Testis (tissue), 3 donors: ENCODE measurements around the gene KRTAP10-8. TPM values are rescaled to one million over a fixed set of nuclear protein-coding genes. Genes with fewer than 3 reads are reported as not detected.

Source experiments
- DNase-seq: peaks from one replicate; pipeline ENCODE4 v3.0.0-alpha.2; 2019
- H3K27ac ChIP-seq, 2 donors: fragments of 200-600 bp; sonication (generic); one replicate each; pipeline ENCODE4 v1.5.1; 2019
- H3K27me3 ChIP-seq: fragments of 200-600 bp; sonication (generic); one replicate; pipeline ENCODE4 v1.5.1; 2019
- H3K36me3 ChIP-seq: fragments of 200-600 bp; sonication (generic); one replicate; pipeline ENCODE4 v1.5.1; 2017; ENCODE audit warnings: low read depth; ENCODE audit errors: missing control alignments
- H3K4me1 ChIP-seq: fragments of 200-600 bp; sonication (generic); one replicate; pipeline ENCODE4 v1.5.1; 2019
- H3K4me3 ChIP-seq, 2 donors: fragments of 200-600 bp; sonication (generic); one replicate each; pipeline ENCODE4 v1.5.1; 2017 to 2019
- H3K9me3 ChIP-seq: fragments of 200-600 bp; sonication (generic); one replicate; pipeline ENCODE4 v1.5.1; 2017
- CTCF ChIP-seq, 3 experiments: fragments of 450-650 bp in 2 of 3; fragments of 200-600 bp in 1 of 3; sonication (generic) in 1 of 3; IDR thresholded peaks; one replicate each; pipeline ENCODE4 v1.5.1; 2016 to 2019; ENCODE audit warnings: antibody characterized with exemption in 3 of 3, mild to moderate bottlenecking in 2 of 3, moderate library complexity in 1 of 3
- POLR2A ChIP-seq: fragments of 450-650 bp; IDR thresholded peaks from one replicate; pipeline ENCODE4 v1.6.1; 2017; ENCODE audit warnings: antibody characterized with exemption, mild to moderate bottlenecking, moderate library complexity
- WGBS, 2 donors: methylation state at CpG; one replicate each; pipeline ENCODE4 v1.1.5; 2018; 5-methylcytosine and 5-hydroxymethylcytosine counted together
- intact Hi-C: fragments of 100-400 bp; cut with DNase I; formaldehyde crosslinking; loops from one replicate; pipeline ENCODE4 v1.15.1; 2023; ENCODE audit warnings: low total_unique reads
- polyA plus RNA-seq: library from polyadenylated mRNA; stranded (reverse); fragments of 350-450 nt; fragmentation: Illumina TruSeq; extraction: RNeasy Lipid Tissue Mini Kit (QIAGEN cat#74804); gene quantifications from one replicate; pipeline ENCODE4 v1.2.3, GENCODE V29; 2014; ENCODE audit warnings: low read depth, low replicate concordance; ENCODE audit not compliant: insufficient read depth
- total RNA-seq, 2 donors: library from RNA; depleted of rRNA; stranded (reverse); fragments of >200 nt; gene quantifications; one replicate each; pipeline ENCODE4 v1.2.3, GENCODE V29; 2016

Gene KRTAP10-8
- total and polyA plus RNA-seq, 3 donors from 2014 or later: not detected

- DNase-seq: no peak
- TF ChIP-seq POLR2A (no peak), CTCF (IDR thresholded peaks at IDR 0.05) (no peak)
- H3K27ac ChIP-seq: no peak overlapping the region
- H3K27me3 ChIP-seq: no peaks in the 10 kb centered on the region
- no peaks in the 10 kb centered on the region for H3K36me3 ChIP-seq
- H3K4me1 ChIP-seq: no peaks in the 10 kb centered on the region
- WGBS, 2 donors: 39 to 41% methylated on average over 19 to 21 of the region's 21 CpGs
- H3K9me3 ChIP-seq: no peaks in the 10 kb centered on the region
- intact Hi-C loops: no loop called here
- H3K4me3 ChIP-seq: no peak overlapping the region
These were observed 37.2 kb upstream of the KRTAP10-8 start for GRCh38 chr21:44574457-44575306.

GRCh38 chr21:44575307-44576024 lies 36.4 kb upstream of the KRTAP10-8 start:
- Histone ChIP-seq H3K27me3 (no peaks in the 10 kb centered on the region), H3K36me3 (no peaks in the 10 kb centered on the region), H3K4me1 (no peaks in the 10 kb centered on the region), H3K4me3 (no peak overlapping the region), H3K9me3 (no peaks in the 10 kb centered on the region), H3K27ac (no peak overlapping the region)
- TF ChIP-seq POLR2A: no peak
- no peak for TF ChIP-seq CTCF (IDR thresholded peaks at IDR 0.05)
- no peak for DNase-seq
- 82 to 83% methylated on average over 19 to 20 of the region's 20 CpGs for WGBS, 2 donors
- intact Hi-C loops: no loop called here

- DNase-seq: no peak
These were observed 35.9 kb upstream of the KRTAP10-8 start for GRCh38 chr21:44576025-44576420.

GRCh38 chr21:44578371-44579055 lies 33.4 kb upstream of the KRTAP10-8 start:
- Histone ChIP-seq H3K4me1 (no peaks in the 10 kb centered on the region), H3K27me3 (no peaks in the 10 kb centered on the region)
- WGBS, 2 donors: 93 to 95% methylated on average over 16 to 17 of the region's 17 CpGs

More at GRCh38 chr21:44576025-44576420, 35.9 kb upstream of the KRTAP10-8 start:
- 90 to 91% methylated on average over 10 of the region's 10 CpGs for WGBS, 2 donors
- TF ChIP-seq CTCF (IDR thresholded peaks at IDR 0.05) (no peak), POLR2A (no peak)
- Histone ChIP-seq H3K27me3 (no peaks in the 10 kb centered on the region), H3K4me3 (no peak overlapping the region), H3K9me3 (no peaks in the 10 kb centered on the region), H3K27ac (no peak overlapping the region), H3K36me3 (no peaks in the 10 kb centered on the region), H3K4me1 (no peaks in the 10 kb centered on the region)
- intact Hi-C loops: no loop called here

More at GRCh38 chr21:44578371-44579055, 33.4 kb upstream of the KRTAP10-8 start:
- Histone ChIP-seq H3K4me3 (no peak overlapping the region), H3K9me3 (no peaks in the 10 kb centered on the region), H3K27ac (no peak overlapping the region), H3K36me3 (no peaks in the 10 kb centered on the region)
- no peak for TF ChIP-seq CTCF (IDR thresholded peaks at IDR 0.05)
- TF ChIP-seq POLR2A: no peak
- no peak for DNase-seq
- intact Hi-C loops: no loop called here
